SK-N-MC (cell line): ENCODE results near the gene SPATA6.
"Not testable (repeated sequence)": the region's sequence is repeated elsewhere in the genome, so short reads cannot be mapped to it uniquely, and the experiment has no call there.

Source experiments
- EZH2 ChIP-seq: fragments of 200-600 bp; sonication (generic); IDR thresholded peaks from one replicate; pipeline ENCODE4 v1.6.1; 2017; ENCODE audit warnings: antibody characterized with exemption
- FOXP2 ChIP-seq: optimal IDR thresholded peaks from 2 replicates; pipeline ENCODE3; 2011; ENCODE audit warnings: mild to moderate bottlenecking, moderate library complexity; ENCODE audit not compliant: insufficient read depth; ENCODE audit errors: extremely low read length, control extremely low read depth
- POLR2AphosphoS5 ChIP-seq: IDR thresholded peaks from 2 replicates; pipeline ENCODE4 v1.6.1; 2012; ENCODE audit warnings: mild to moderate bottlenecking, low read depth, low read length, borderline replicate concordance

- not testable (repeated sequence) for TF ChIP-seq EZH2, POLR2AphosphoS5, FOXP2
Observed at GRCh38 chr1:48444186-48444585, 27.8 kb downstream of the SPATA6 start.
